ENCODE results near the gene MRPL12.

MRPL12 gene

GRCh38 chr17:81740395-81740961 is 37.3 kb downstream of the MRPL12 start:
- no peak for DNase-seq (ENCODE audit: low read depth in 2 of 2)

- no peak for DNase-seq (ENCODE audit: low read depth in 2 of 2)
Observed at GRCh38 chr17:81741049-81741593, 38.0 kb downstream of the MRPL12 start.

- no peak for DNase-seq (ENCODE audit: low read depth in 2 of 2)
Observed at GRCh38 chr17:81741594-81742452, 38.7 kb downstream of the MRPL12 start.

Measured in stimulated activated CD8-positive, alpha-beta memory T cell treated with anti-CD3 and anti-CD28 coated beads, Interleukin-7, amount 100 ng/mL, for 4 hours (primary cell).